ENCODE data around the gene SMYD3.

The SMYD3 gene

GRCh38 chr1:245990315-245991022 is 516.6 kb downstream of the SMYD3 start:
- Histone ChIP-seq H3K27ac (ENCODE audit: low read depth, low read length) (no peak overlapping the region), H3K4me3 (ENCODE audit: insufficient read depth, low read length, poor library complexity, severe bottlenecking) (no peak overlapping the region), H2AFZ (ENCODE audit: low read depth, low read length, severe bottlenecking) (no peak overlapping the region), H3K4me2 (ENCODE audit: low read depth, low read length, poor library complexity, severe bottlenecking) (no peak overlapping the region), H3K9ac (ENCODE audit: low read length) (no peak overlapping the region), H3K79me2 (ENCODE audit: insufficient read depth, low read length) (no peaks in the 10 kb centered on the region), H3K27me3 (ENCODE audit: low read length) (no peaks in the 10 kb centered on the region), H3K9me2 (replicated peaks; ENCODE audit: insufficient read depth, low read length) (no peaks in the 10 kb centered on the region), H3K36me3 (ENCODE audit: low read length) (no peaks in the 10 kb centered on the region), H3K9me3 (ENCODE audit: insufficient read depth, low read length) (no peaks in the 10 kb centered on the region), H4K20me1 (ENCODE audit: low read depth, low read length) (no peaks in the 10 kb centered on the region), H3F3A (ENCODE audit: insufficient read depth) (no peaks in the 10 kb centered on the region)
- TF ChIP-seq EZH2phosphoT487 (conservative IDR thresholded peaks at IDR 0.05; ENCODE audit: low read length): no peak
- TF ChIP-seq, protein P1, sequence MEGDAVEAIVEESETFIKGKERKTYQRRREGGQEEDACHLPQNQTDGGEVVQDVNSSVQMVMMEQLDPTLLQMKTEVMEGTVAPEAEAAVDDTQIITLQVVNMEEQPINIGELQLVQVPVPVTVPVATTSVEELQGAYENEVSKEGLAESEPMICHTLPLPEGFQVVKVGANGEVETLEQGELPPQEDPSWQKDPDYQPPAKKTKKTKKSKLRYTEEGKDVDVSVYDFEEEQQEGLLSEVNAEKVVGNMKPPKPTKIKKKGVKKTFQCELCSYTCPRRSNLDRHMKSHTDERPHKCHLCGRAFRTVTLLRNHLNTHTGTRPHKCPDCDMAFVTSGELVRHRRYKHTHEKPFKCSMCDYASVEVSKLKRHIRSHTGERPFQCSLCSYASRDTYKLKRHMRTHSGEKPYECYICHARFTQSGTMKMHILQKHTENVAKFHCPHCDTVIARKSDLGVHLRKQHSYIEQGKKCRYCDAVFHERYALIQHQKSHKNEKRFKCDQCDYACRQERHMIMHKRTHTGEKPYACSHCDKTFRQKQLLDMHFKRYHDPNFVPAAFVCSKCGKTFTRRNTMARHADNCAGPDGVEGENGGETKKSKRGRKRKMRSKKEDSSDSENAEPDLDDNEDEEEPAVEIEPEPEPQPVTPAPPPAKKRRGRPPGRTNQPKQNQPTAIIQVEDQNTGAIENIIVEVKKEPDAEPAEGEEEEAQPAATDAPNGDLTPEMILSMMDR (IDR thresholded peaks at IDR 0.05; ENCODE audit: insufficient read depth, low read length, poor library complexity, severe bottlenecking): no peak

GRCh38 chr1:245988393-245989078 is 518.5 kb downstream of the SMYD3 start:
- no peaks in the 10 kb centered on the region for H3K27me3 ChIP-seq (ENCODE audit: low read length)
- H3F3A ChIP-seq (ENCODE audit: insufficient read depth): no peaks in the 10 kb centered on the region
- no peak overlapping the region for H3K9ac ChIP-seq (ENCODE audit: low read length)
- TF ChIP-seq EZH2phosphoT487 (conservative IDR thresholded peaks at IDR 0.05; ENCODE audit: low read length): no peak
- TF ChIP-seq, protein P1 (IDR thresholded peaks at IDR 0.05; ENCODE audit: insufficient read depth, low read length, poor library complexity, severe bottlenecking): no peak
- no peak overlapping the region for H3K4me3 ChIP-seq (ENCODE audit: insufficient read depth, low read length, poor library complexity, severe bottlenecking)
- H3K79me2 ChIP-seq (ENCODE audit: insufficient read depth, low read length): no peaks in the 10 kb centered on the region
- no peaks in the 10 kb centered on the region for H3K9me2 ChIP-seq (replicated peaks; ENCODE audit: insufficient read depth, low read length)
- H4K20me1 ChIP-seq (ENCODE audit: low read depth, low read length): no peaks in the 10 kb centered on the region
- H3K4me2 ChIP-seq (ENCODE audit: low read depth, low read length, poor library complexity, severe bottlenecking): no peak overlapping the region
- H3K9me3 ChIP-seq (ENCODE audit: insufficient read depth, low read length): no peaks in the 10 kb centered on the region
- no peaks in the 10 kb centered on the region for H3K36me3 ChIP-seq (ENCODE audit: low read length)
- no peak overlapping the region for H2AFZ ChIP-seq (ENCODE audit: low read depth, low read length, severe bottlenecking)
- H3K27ac ChIP-seq (ENCODE audit: low read depth, low read length): no peak overlapping the region

DNA sequence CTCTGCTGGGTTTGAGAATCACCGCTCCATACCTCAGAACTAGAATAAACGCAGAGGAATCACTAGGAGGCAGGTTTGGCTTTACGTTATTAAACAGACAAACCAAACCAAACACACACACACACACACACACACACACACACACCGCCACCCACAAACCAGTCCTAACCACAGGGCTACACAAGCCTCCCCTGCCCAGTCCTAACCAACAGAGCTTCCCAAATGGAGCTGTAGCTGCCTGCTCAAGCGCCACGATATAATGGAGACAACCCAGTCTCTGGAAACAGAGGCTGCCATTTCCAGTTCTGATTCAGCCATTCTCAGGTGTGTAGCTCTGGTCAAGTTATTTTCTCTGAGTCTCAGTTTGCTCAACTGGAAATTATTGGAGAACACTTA is 519.1 kb downstream of the SMYD3 start:
- Histone ChIP-seq H3F3A (ENCODE audit: insufficient read depth) (no peaks in the 10 kb centered on the region), H3K4me3 (ENCODE audit: insufficient read depth, low read length, poor library complexity, severe bottlenecking) (no peak overlapping the region), H3K27me3 (ENCODE audit: low read length) (no peaks in the 10 kb centered on the region), H2AFZ (ENCODE audit: low read depth, low read length, severe bottlenecking) (no peak overlapping the region), H3K36me3 (ENCODE audit: low read length) (no peaks in the 10 kb centered on the region), H3K27ac (ENCODE audit: low read depth, low read length) (no peak overlapping the region), H4K20me1 (ENCODE audit: low read depth, low read length) (no peaks in the 10 kb centered on the region), H3K9ac (ENCODE audit: low read length) (no peak overlapping the region), H3K9me3 (ENCODE audit: insufficient read depth, low read length) (no peaks in the 10 kb centered on the region), H3K4me2 (ENCODE audit: low read depth, low read length, poor library complexity, severe bottlenecking) (no peak overlapping the region), H3K79me2 (ENCODE audit: insufficient read depth, low read length) (no peaks in the 10 kb centered on the region), H3K9me2 (replicated peaks; ENCODE audit: insufficient read depth, low read length) (no peaks in the 10 kb centered on the region)
- TF ChIP-seq, protein P1 (IDR thresholded peaks at IDR 0.05; ENCODE audit: insufficient read depth, low read length, poor library complexity, severe bottlenecking): no peak
- no peak for TF ChIP-seq EZH2phosphoT487 (conservative IDR thresholded peaks at IDR 0.05; ENCODE audit: low read length)
